ENCODE data around the gene EIF4A2.
"Not testable (repeated sequence)": the region's sequence is repeated elsewhere in the genome, so short reads cannot be mapped to it uniquely, and the experiment has no call there.

EIF4A2 gene

DNA sequence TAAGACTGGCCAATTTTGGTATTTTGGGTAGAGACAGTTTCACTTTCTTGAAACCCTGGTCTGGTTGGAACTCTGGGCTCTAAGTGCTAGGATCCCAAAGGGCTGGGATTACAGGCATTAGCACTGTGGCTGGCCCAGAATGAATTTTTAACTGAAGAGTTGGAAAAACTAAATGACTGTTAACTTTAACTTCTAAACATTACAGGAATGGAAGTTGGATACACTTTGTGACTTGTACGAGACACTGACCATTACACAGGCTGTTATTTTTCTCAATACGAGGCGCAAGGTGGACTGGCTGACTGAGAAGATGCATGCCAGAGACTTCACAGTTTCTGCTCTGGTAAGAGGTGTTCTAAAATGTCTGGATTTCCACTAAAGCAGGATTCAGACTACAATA lies 3.5 kb downstream of the EIF4A2 start:
- peaks cover 4% of the 10 kb centered on the region for H3K4me1 ChIP-seq (ENCODE audit: control insufficient read depth, low read depth, low read length)
- H3K27ac ChIP-seq (ENCODE audit: low read length) = no peak overlapping the region
- H3K9me3 ChIP-seq (ENCODE audit: control insufficient read depth, low read depth, low read length) = no peaks in the 10 kb centered on the region
- no peaks in the 10 kb centered on the region for H3K27me3 ChIP-seq (ENCODE audit: control insufficient read depth, insufficient read depth, low read length)
- peak overlapping the region; percentile 100 for H3K9ac ChIP-seq (ENCODE audit: low read length)
- peak overlapping the region; percentile 92 for H3K4me3 ChIP-seq (ENCODE audit: low read length)
- peaks cover 82% of the 10 kb centered on the region for H3K36me3 ChIP-seq (ENCODE audit: control insufficient read depth, low read depth, low read length)

GRCh38 chr3:186787642-186788481 lies 4.5 kb downstream of the EIF4A2 start:
- Histone ChIP-seq H3K27me3 (ENCODE audit: control insufficient read depth, insufficient read depth, low read length) (no peaks in the 10 kb centered on the region), H3K36me3 (ENCODE audit: control insufficient read depth, low read depth, low read length) (peaks cover 91% of the 10 kb centered on the region), H3K4me1 (ENCODE audit: control insufficient read depth, low read depth, low read length) (no peaks in the 10 kb centered on the region), H3K27ac (ENCODE audit: low read length) (no peak overlapping the region), H3K9me3 (ENCODE audit: control insufficient read depth, low read depth, low read length) (no peaks in the 10 kb centered on the region), H3K4me3 (ENCODE audit: low read length) (no peak overlapping the region), H3K9ac (ENCODE audit: low read length) (no peak overlapping the region)

DNA sequence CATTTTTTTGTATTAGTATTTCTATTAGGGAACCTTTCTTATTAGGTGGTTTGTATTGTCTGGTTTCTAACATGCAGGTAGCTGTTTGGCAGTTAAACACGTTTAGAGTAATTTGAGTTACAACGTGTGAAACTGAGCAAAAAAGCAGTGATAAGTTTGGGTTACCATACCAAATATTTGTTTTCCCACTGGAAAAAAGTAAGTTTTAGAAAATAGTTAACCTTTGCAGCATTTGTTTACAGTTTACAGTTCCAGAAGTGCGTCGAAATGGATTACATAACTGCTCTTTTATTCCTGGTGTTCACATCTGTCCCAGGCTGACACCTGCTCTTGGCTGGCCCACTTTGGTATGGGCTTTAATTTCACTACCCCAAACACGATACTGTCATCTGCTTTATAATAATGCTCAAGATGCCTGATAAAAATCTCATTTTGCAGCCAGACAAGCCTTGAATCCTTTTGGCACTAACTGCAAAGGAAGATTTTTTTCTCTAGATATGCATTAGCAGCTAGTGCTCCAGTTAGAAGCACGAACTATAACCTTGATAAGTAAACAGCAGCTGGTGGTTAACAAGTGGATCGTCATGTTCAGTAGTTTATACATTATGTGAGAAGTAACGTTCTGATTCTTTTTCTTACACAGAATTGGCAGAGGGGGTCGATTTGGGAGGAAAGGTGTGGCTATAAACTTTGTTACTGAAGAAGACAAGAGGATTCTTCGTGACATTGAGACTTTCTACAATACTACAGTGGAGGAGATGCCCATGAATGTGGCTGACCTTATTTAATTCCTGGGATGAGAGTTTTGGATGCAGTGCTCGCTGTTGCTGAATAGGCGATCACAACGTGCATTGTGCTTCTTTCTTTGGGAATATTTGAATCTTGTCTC lies 5.3 kb downstream of the EIF4A2 start:
- Histone ChIP-seq H3K4me1 (ENCODE audit: control insufficient read depth, low read depth, low read length) (no peaks in the 10 kb centered on the region), H3K27ac (ENCODE audit: low read length) (no peak overlapping the region)

DNA sequence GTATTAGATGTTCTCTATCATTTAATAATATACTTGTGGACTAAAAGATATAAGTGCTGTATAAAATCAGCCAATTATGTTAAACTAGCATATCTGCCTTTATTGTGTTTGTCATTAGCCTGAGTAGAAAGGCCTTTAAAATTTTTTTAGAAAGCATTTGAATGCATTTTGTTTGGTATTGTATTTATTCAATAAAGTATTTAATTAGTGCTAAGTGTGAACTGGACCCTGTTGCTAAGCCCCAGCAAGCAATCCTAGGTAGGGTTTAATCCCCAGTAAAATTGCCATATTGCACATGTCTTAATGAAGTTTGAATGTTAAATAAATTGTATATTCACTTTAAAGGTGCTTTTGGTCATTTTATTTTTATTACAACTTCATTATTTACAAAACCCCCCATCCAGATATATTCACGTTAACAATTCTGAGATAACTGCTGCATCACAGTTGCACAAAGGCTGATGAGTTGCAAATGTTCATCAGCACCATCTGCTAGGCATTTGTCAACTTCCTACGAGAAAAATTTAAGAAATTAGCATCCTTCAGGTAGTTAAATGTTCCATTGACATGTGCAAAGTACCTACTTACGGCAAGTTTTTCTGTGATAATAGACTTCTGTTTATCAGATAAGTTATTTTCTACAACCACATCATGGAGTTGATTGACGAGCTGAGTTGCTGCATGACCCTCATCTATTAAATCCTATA lies 6.3 kb downstream of the EIF4A2 start:
- no peaks in the 10 kb centered on the region for H3K27me3 ChIP-seq (ENCODE audit: control insufficient read depth, insufficient read depth, low read length)
- H3K4me3 ChIP-seq (ENCODE audit: low read length) = no peak overlapping the region
- H3K9me3 ChIP-seq (ENCODE audit: control insufficient read depth, low read depth, low read length) = no peaks in the 10 kb centered on the region
- no peaks in the 10 kb centered on the region for H3K4me1 ChIP-seq (ENCODE audit: control insufficient read depth, low read depth, low read length)
- no peak overlapping the region for H3K9ac ChIP-seq (ENCODE audit: low read length)
- peaks cover 99% of the 10 kb centered on the region for H3K36me3 ChIP-seq (ENCODE audit: control insufficient read depth, low read depth, low read length)
- no peak overlapping the region for H3K27ac ChIP-seq (ENCODE audit: low read length)

More for the DNA sequence above, 5.3 kb downstream of the EIF4A2 start:
- Histone ChIP-seq H3K27me3 (ENCODE audit: control insufficient read depth, insufficient read depth, low read length) (no peaks in the 10 kb centered on the region), H3K9me3 (ENCODE audit: control insufficient read depth, low read depth, low read length) (no peaks in the 10 kb centered on the region), H3K4me3 (ENCODE audit: low read length) (no peak overlapping the region), H3K36me3 (ENCODE audit: control insufficient read depth, low read depth, low read length) (peaks cover 97% of the 10 kb centered on the region), H3K9ac (ENCODE audit: low read length) (no peak overlapping the region)

DNA sequence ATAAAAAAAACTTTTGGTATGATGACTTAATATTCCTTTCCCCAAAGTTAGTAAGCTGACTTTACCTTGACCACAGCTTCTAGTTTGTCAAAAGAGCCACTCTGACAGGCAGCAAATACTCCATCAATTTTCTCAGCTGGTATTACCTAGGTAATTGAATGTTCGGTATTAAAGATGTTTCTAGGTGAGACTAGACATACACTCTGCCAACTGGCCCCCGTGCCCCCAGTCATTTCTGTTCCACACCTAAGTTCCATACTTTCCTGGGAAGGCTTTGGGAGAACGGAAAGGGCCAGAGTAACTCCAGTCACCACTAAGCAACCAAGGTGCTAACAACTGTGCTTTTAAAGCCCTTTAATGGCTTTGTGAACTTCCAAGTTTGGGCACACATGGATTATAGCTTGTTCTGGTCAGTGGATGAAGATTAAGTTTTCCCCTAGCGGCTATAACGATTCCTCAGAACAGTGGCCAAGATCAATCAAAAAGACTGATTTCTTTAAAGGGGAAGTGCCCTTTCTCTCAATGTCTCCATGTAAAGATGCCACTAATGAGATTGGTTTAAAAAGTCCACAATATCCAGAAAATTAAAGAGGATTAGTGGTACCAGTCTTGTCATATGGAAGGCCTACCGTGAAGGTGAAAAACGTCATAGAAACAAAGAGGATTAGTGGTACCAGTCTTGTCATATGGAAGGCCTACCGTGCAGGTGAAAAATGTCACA lies 7.0 kb downstream of the EIF4A2 start:
- Histone ChIP-seq H3K36me3 (ENCODE audit: control insufficient read depth, low read depth, low read length) (peaks cover 97% of the 10 kb centered on the region), H3K27ac (ENCODE audit: low read length) (no peak overlapping the region), H3K4me3 (ENCODE audit: low read length) (no peak overlapping the region), H3K9me3 (ENCODE audit: control insufficient read depth, low read depth, low read length) (no peaks in the 10 kb centered on the region), H3K4me1 (ENCODE audit: control insufficient read depth, low read depth, low read length) (no peaks in the 10 kb centered on the region), H3K9ac (ENCODE audit: low read length) (no peak overlapping the region), H3K27me3 (ENCODE audit: control insufficient read depth, insufficient read depth, low read length) (no peaks in the 10 kb centered on the region)

- peaks cover 87% of the 10 kb centered on the region for H3K36me3 ChIP-seq (ENCODE audit: control insufficient read depth, low read depth, low read length)
- H3K4me3 ChIP-seq (ENCODE audit: low read length) = no peak overlapping the region
These were observed 15.0 kb downstream of the EIF4A2 start for GRCh38 chr3:186798239-186798874.

GRCh38 chr3:186800285-186800684 lies 16.9 kb downstream of the EIF4A2 start:
- Histone ChIP-seq H3K4me1 (ENCODE audit: control insufficient read depth, low read depth, low read length) (no peaks in the 10 kb centered on the region), H3K27ac (ENCODE audit: low read length) (no peak overlapping the region), H3K36me3 (ENCODE audit: control insufficient read depth, low read depth, low read length) (peaks cover 79% of the 10 kb centered on the region), H3K9me3 (ENCODE audit: control insufficient read depth, low read depth, low read length) (no peaks in the 10 kb centered on the region), H3K27me3 (ENCODE audit: control insufficient read depth, insufficient read depth, low read length) (no peaks in the 10 kb centered on the region), H3K9ac (ENCODE audit: low read length) (no peak overlapping the region), H3K4me3 (ENCODE audit: low read length) (no peak overlapping the region)

More at GRCh38 chr3:186798239-186798874, 15.0 kb downstream of the EIF4A2 start:
- no peak overlapping the region for H3K9ac ChIP-seq (ENCODE audit: low read length)
- no peaks in the 10 kb centered on the region for H3K9me3 ChIP-seq (ENCODE audit: control insufficient read depth, low read depth, low read length)
- H3K27ac ChIP-seq (ENCODE audit: low read length) = no peak overlapping the region
- H3K4me1 ChIP-seq (ENCODE audit: control insufficient read depth, low read depth, low read length) = no peaks in the 10 kb centered on the region
- no peaks in the 10 kb centered on the region for H3K27me3 ChIP-seq (ENCODE audit: control insufficient read depth, insufficient read depth, low read length)

- Histone ChIP-seq H3K36me3 (ENCODE audit: control insufficient read depth, low read depth, low read length) (peaks cover 59% of the 10 kb centered on the region), H3K27me3 (ENCODE audit: control insufficient read depth, insufficient read depth, low read length) (no peaks in the 10 kb centered on the region), H3K4me3 (ENCODE audit: low read length) (no peak overlapping the region)
These were observed 19.3 kb downstream of the EIF4A2 start for GRCh38 chr3:186802701-186803100.

DNA sequence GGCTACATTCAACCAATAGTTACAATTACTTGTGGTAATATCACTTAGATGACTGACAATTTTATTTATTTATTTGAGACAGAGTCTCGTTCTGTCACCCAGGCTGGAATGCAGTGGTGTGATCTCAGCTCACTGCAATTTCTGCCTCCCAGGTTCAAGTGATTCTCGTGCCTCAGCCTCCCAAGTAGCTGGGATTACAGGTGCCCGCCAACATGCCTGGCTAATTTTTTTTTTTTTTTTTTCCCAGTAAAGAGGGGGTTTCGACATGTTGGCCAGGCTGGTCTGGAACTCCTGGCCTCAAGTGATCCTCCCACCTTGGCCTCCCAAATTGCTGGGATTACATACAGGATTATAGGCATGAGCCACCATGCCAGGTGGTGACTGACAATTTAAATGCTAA lies 20.1 kb downstream of the EIF4A2 start:
- H3K4me1 ChIP-seq (ENCODE audit: control insufficient read depth, low read depth, low read length); H3K4me3 ChIP-seq (ENCODE audit: low read length); H3K27ac ChIP-seq (ENCODE audit: low read length); H3K9me3 ChIP-seq (ENCODE audit: control insufficient read depth, low read depth, low read length); H3K9ac ChIP-seq (ENCODE audit: low read length); H3K27me3 ChIP-seq (ENCODE audit: control insufficient read depth, insufficient read depth, low read length): not testable (repeated sequence)
- H3K36me3 ChIP-seq (ENCODE audit: control insufficient read depth, low read depth, low read length) = peaks cover 51% of the 10 kb centered on the region

More at GRCh38 chr3:186802701-186803100, 19.3 kb downstream of the EIF4A2 start:
- Histone ChIP-seq H3K9ac (ENCODE audit: low read length) (no peak overlapping the region), H3K4me1 (ENCODE audit: control insufficient read depth, low read depth, low read length) (peaks cover 7% of the 10 kb centered on the region), H3K27ac (ENCODE audit: low read length) (no peak overlapping the region), H3K9me3 (ENCODE audit: control insufficient read depth, low read depth, low read length) (no peaks in the 10 kb centered on the region)

DNA sequence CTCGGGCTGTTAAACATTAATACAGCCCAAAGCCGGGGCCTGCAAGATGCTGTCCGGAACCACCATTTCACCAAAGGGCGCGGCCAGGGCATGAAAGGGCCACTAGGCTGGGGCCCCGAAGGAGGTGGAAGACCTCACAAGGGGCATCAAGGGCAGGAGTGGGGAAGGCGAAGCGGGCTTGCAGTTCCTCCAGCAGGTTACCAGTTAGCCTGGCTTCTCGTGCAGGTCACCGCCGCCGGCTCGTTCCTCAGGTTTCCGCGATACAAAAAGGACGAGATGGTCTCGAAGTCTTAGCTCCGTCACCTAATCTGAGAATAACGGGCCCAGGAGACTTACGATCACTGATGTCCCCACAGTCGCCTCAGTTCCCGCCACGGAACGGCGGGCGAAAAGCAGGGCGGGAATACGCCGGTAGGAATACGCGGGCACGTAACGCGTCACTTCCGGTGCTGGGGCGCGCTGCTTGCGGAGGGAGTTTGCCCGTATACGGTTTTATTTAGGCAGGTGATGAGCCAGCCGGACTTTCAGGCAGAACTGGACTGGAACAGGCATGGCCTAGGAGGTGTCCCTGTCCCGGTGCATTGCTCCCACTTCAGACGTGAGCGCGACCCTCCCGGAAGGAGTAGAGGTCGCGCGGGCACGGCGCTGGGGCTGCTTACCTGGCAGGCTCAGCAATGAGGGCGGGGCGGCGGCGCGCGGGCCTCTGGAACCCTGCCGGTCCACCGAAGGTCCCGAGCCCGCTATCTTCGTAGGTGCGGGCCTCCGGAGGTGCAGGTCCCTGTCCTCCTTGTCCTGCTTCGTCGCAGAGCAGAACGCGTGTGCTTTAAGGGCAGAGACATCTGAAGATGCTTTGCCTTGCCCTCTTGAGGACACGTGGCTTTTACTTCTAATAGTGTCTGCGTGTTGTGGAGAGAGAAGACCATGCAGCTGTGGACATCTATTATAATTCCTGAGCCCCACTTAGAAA lies 23.0 kb downstream of the EIF4A2 start, which contains the start of gene RFC4:
RFC4 (minus strand) TSS at position 394 of the 967 bp plus-strand sequence. CDS start 1,769 bp downstream, outside the sequence.
- H3K36me3 ChIP-seq (ENCODE audit: control insufficient read depth, low read depth, low read length) = peaks cover 24% of the 10 kb centered on the region
- H3K27ac ChIP-seq (ENCODE audit: low read length) = peak within 1 kb of the TSS; percentile 93
- peak within 1 kb of the TSS; percentile 89 for H3K4me3 ChIP-seq (ENCODE audit: low read length)

More for the DNA sequence above, 23.0 kb downstream of the EIF4A2 start, which contains the start of gene RFC4:
- Histone ChIP-seq H3K9ac (ENCODE audit: low read length) (peak within 1 kb of the TSS; percentile 92), H3K9me3 (ENCODE audit: control insufficient read depth, low read depth, low read length) (no peaks in the 10 kb centered on the region), H3K27me3 (ENCODE audit: control insufficient read depth, insufficient read depth, low read length) (no peaks in the 10 kb centered on the region), H3K4me1 (ENCODE audit: control insufficient read depth, low read depth, low read length) (peaks cover 7% of the 10 kb centered on the region)
